ENCODE results near the gene MEGF11.

DNA sequence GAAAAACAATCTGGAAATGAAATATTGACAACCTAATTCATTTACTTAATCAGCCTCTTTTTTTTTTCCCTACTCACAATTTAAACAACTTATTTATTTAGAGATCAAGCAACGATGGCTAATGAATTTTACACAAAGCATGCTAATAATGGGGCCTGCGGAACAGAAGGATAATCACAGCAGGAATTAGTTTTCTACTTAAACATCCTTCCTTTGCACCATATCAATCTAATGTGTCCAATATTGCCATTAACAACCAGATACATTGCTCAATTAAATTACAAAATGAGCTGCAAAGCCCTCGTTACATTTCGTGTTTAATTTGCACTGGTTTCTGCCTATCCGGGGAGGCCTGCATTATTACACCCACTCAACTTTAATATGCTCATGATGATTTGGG, 285.0 kb downstream of the MEGF11 start:
- TF ChIP-seq, protein P1, sequence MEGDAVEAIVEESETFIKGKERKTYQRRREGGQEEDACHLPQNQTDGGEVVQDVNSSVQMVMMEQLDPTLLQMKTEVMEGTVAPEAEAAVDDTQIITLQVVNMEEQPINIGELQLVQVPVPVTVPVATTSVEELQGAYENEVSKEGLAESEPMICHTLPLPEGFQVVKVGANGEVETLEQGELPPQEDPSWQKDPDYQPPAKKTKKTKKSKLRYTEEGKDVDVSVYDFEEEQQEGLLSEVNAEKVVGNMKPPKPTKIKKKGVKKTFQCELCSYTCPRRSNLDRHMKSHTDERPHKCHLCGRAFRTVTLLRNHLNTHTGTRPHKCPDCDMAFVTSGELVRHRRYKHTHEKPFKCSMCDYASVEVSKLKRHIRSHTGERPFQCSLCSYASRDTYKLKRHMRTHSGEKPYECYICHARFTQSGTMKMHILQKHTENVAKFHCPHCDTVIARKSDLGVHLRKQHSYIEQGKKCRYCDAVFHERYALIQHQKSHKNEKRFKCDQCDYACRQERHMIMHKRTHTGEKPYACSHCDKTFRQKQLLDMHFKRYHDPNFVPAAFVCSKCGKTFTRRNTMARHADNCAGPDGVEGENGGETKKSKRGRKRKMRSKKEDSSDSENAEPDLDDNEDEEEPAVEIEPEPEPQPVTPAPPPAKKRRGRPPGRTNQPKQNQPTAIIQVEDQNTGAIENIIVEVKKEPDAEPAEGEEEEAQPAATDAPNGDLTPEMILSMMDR (IDR thresholded peaks at IDR 0.05 in 8 of 11, conservative IDR thresholded peaks at IDR 0.05 in 3 of 11), result no peak
- TF ChIP-seq POLR2A (IDR thresholded peaks at IDR 0.05), result no peak
